SK-N-SH (cell line): ENCODE measurements around the gene UBL4B. TPM values are rescaled to one million over a fixed set of nuclear protein-coding genes. Genes with fewer than 3 reads are reported as not detected.

ENCODE experiments used
- CTCF ChIA-PET: fragments of 300-600, 350-600 bp; formaldehyde crosslinking; extraction: SDS; loops from one replicate; lab custom pipeline; 2021; lab: Yijun Ruan, JAX
- POLR2A ChIA-PET: fragments of 350-600 bp; sonication (Branson Sonifier 250); formaldehyde crosslinking; extraction: SDS; loops from one replicate; lab custom pipeline; 2020; ENCODE audit warnings: antibody characterized with exemption, inconsistent platforms; lab: Yijun Ruan, JAX
- DNase-seq: peaks from one replicate; pipeline ENCODE4 v3.0.0; 2012
- H2AFZ ChIP-seq: fragments of 200-600 bp; sonication (generic); 2 replicates; pipeline ENCODE4 v1.8.1; 2016; ENCODE audit warnings: antibody characterized with exemption, mild to moderate bottlenecking, low read depth
- H3F3A ChIP-seq: fragments of 200-600 bp; sonication (generic); replicated peaks from 2 replicates; pipeline ENCODE3; 2016; ENCODE audit warnings: antibody characterized with exemption, mild to moderate bottlenecking; ENCODE audit not compliant: insufficient read depth
- H3K27ac ChIP-seq, 2 experiments: fragments of 200-500 bp in 1 of 2; fragments of 200-600 bp in 1 of 2; sonication (Bioruptor generic) in 1 of 2; sonication (generic), shearing (Covaris generic) in 1 of 2; 2 replicates each; pipeline versions ENCODE4 v1.5.1 to v1.6.1; 2014 to 2016; ENCODE audit warnings: low read depth in 2 of 2, inconsistent platforms in 1 of 2, low read length in 1 of 2, mild to moderate bottlenecking in 1 of 2, mixed read lengths in 1 of 2
- H3K27me3 ChIP-seq: fragments of 200-600 bp; sonication (generic), shearing (Covaris generic); 2 replicates; pipeline ENCODE4 v1.6.1; 2016; ENCODE audit warnings: mixed run types; ENCODE audit not compliant: insufficient read depth
- H3K36me3 ChIP-seq, 2 experiments: fragments of 200-500 bp in 1 of 2; fragments of 200-600 bp in 1 of 2; sonication (Bioruptor generic) in 1 of 2; sonication (generic) in 1 of 2; replicated peaks in 1 of 2; 2 replicates each; pipeline versions ENCODE3 to v1.5.1; 2014 to 2016; ENCODE audit warnings: low read length in 1 of 2, mild to moderate bottlenecking in 1 of 2; ENCODE audit not compliant: insufficient read depth in 2 of 2, control insufficient read depth in 1 of 2
- H3K4me1 ChIP-seq, 2 experiments: fragments of 200-500 bp in 1 of 2; fragments of 200-600 bp in 1 of 2; sonication (Bioruptor generic) in 1 of 2; sonication (generic), shearing (Covaris generic) in 1 of 2; 2 replicates each; pipeline versions ENCODE4 v1.5.1 to v1.6.1; 2014 to 2016; ENCODE audit warnings: low read depth in 1 of 2, low read length in 1 of 2, mixed run types in 1 of 2; ENCODE audit not compliant: insufficient read depth in 2 of 2, control insufficient read depth in 1 of 2
- H3K4me2 ChIP-seq: fragments of 200-600 bp; sonication (generic), shearing (Covaris generic); 2 replicates; pipeline ENCODE4 v1.6.1; 2017; ENCODE audit warnings: mixed run types
- H3K4me3 ChIP-seq, 2 experiments: fragments of 200-500 bp in 1 of 2; fragments of 200-600 bp in 1 of 2; sonication (Bioruptor generic) in 1 of 2; sonication (generic), shearing (Covaris generic) in 1 of 2; 2 replicates each; pipeline versions ENCODE4 v1.5.1 to v1.8.1; 2014 to 2016; ENCODE audit warnings: low read depth in 2 of 2, inconsistent platforms in 1 of 2, low read length in 1 of 2, mild to moderate bottlenecking in 1 of 2, mixed read lengths in 1 of 2, moderate library complexity in 1 of 2
- H3K79me2 ChIP-seq: fragments of 200-600 bp; sonication (generic); 2 replicates; pipeline ENCODE4 v1.8.1; 2017; ENCODE audit warnings: mild to moderate bottlenecking; ENCODE audit not compliant: insufficient read depth
- H3K9ac ChIP-seq: fragments of 200-600 bp; sonication (generic); 2 replicates; pipeline ENCODE4 v1.6.1; 2017; ENCODE audit warnings: mixed run types
- H3K9me2 ChIP-seq: fragments of 200-600 bp; sonication (generic); 2 replicates; pipeline ENCODE4 v1.6.1; 2017; ENCODE audit warnings: mixed run types
- H3K9me3 ChIP-seq: fragments of 200-600 bp; sonication (generic); 2 replicates; pipeline ENCODE4 v1.6.1; 2017; ENCODE audit warnings: mixed run types, mild to moderate bottlenecking, moderate library complexity
- H4K20me1 ChIP-seq: fragments of 200-600 bp; sonication (generic); 2 replicates; pipeline ENCODE4 v1.6.1; 2017; ENCODE audit warnings: mild to moderate bottlenecking, mixed run types; ENCODE audit not compliant: insufficient read depth
- EP300 ChIP-seq, 2 experiments: IDR thresholded peaks; 2 replicates each; pipeline versions ENCODE4 v1.4.0 to v1.6.1; 2012; ENCODE audit warnings: borderline replicate concordance in 1 of 2, low read depth in 1 of 2, low read length in 1 of 2
- FOSL2 ChIP-seq: IDR thresholded peaks from 2 replicates; pipeline ENCODE4 v1.4.0; 2012; ENCODE audit warnings: low read depth, mild to moderate bottlenecking, moderate library complexity, borderline replicate concordance
- FOXJ3 ChIP-seq: sonication (generic); formaldehyde crosslinking; IDR thresholded peaks from 2 replicates; pipeline ENCODE4 v1.5.1; 2020; ENCODE audit warnings: mild to moderate bottlenecking, missing genetic modification reagents
- FOXM1 ChIP-seq: IDR thresholded peaks from 2 replicates; pipeline ENCODE4 v1.4.0; 2012; ENCODE audit warnings: low read depth, mild to moderate bottlenecking
- GABPA ChIP-seq: IDR thresholded peaks from 2 replicates; pipeline ENCODE4 v1.4.0; 2012; ENCODE audit warnings: low read depth, mild to moderate bottlenecking
- JUND ChIP-seq: IDR thresholded peaks from 2 replicates; pipeline ENCODE4 v1.4.0; 2012
- RAD21 ChIP-seq: IDR thresholded peaks from 2 replicates; pipeline ENCODE4 v1.6.1; 2012; ENCODE audit warnings: mild to moderate bottlenecking, low read length
- RCOR1 ChIP-seq: fragments of 150-350 bp; IDR thresholded peaks from 2 replicates; pipeline ENCODE4 v1.6.1; 2017; ENCODE audit warnings: antibody characterized with exemption, low read length
- RFX5 ChIP-seq: IDR thresholded peaks from 2 replicates; pipeline ENCODE4 v1.6.1; 2012; ENCODE audit warnings: mild to moderate bottlenecking, improper control_type of control experiment, low read length
- RXRA ChIP-seq: IDR thresholded peaks from 2 replicates; pipeline ENCODE4 v1.4.0; 2012; ENCODE audit warnings: low read depth, mild to moderate bottlenecking, borderline replicate concordance
- SIN3A ChIP-seq: IDR thresholded peaks from 2 replicates; pipeline ENCODE4 v1.6.1; 2012; ENCODE audit warnings: low read depth, mild to moderate bottlenecking, low read length, moderate library complexity, borderline replicate concordance
- TAF1 ChIP-seq: IDR thresholded peaks from 2 replicates; pipeline ENCODE4 v1.6.1; 2012; ENCODE audit warnings: low read depth, mild to moderate bottlenecking, low read length, moderate library complexity, borderline replicate concordance
- WGBS: methylation state at CpG from one replicate; pipeline ENCODE4 v1.1.6; 2017; ENCODE audit warnings: low lambda C conversion rate; 5-methylcytosine and 5-hydroxymethylcytosine counted together
- polyA plus RNA-seq, 3 experiments: library from polyadenylated mRNA; depleted of rRNA; stranded (reverse); fragments of >200 nt; gene quantifications; 2 replicates each; pipeline ENCODE4 v1.2.3, GENCODE V29; 2012
- TF ChIP-seq, protein P1 (sequence below): IDR thresholded peaks from 2 replicates; pipeline ENCODE4; 2012
- TF ChIP-seq, protein P2 (sequence below): IDR thresholded peaks from 2 replicates; pipeline ENCODE4 v1.4.0; 2012; ENCODE audit warnings: low read depth, borderline replicate concordance
- TF ChIP-seq, protein P3 (sequence below): fragments of 150-350 bp; IDR thresholded peaks from 2 replicates; pipeline ENCODE4 v1.6.1; 2016; ENCODE audit warnings: mild to moderate bottlenecking, low read depth, low read length
- TF ChIP-seq, protein P4 (sequence below): IDR thresholded peaks from 2 replicates; pipeline ENCODE4 v1.4.0; 2012; ENCODE audit warnings: low read depth, borderline replicate concordance
- TF ChIP-seq, protein P5 (sequence below): IDR thresholded peaks from 2 replicates; pipeline ENCODE4 v1.6.1; 2012; ENCODE audit warnings: mild to moderate bottlenecking, low read depth, low read length, moderate library complexity

UBL4B gene
- polyA plus RNA-seq, 1 of the 3 experiments (the other 2 are of a cell fraction) = not detected

DNA sequence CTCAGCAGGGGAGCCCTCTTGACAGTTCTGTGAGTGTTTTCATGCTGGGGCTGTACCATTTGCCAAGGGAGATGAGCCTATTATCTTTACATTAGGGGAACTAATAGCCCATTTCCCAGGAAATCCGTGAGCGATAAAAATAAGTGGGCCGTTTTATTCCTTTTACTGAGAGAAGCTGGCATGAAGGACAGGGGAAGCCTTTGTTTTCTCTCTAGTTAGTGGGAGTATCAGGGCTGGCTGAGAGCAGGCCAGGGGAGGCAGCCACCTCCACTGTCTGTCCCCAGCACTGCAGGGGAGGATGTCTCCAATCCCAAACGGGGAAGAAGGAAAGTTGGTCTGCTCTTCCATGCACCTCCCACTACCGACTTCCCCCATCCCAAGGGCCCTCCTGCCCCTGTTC, 2.5 kb downstream of the UBL4B start:
- Histone ChIP-seq H3K4me1 (peaks cover 0 to 31% of the 10 kb centered on the region in 2 experiments; a peak in 1 of 4 replicates), H3F3A (no peaks in the 10 kb centered on the region), H3K79me2 (no peaks in the 10 kb centered on the region), H3K27ac (no peak overlapping the region), H3K4me2 (no peak overlapping the region), H3K36me3 (no peaks in the 10 kb centered on the region), H2AFZ (no peak overlapping the region), H4K20me1 (no peaks in the 10 kb centered on the region), H3K27me3 (peaks cover 8% of the 10 kb centered on the region; the same call in 1 of the 2 replicates), H3K9me2 (no peaks in the 10 kb centered on the region), H3K9me3 (no peaks in the 10 kb centered on the region), H3K4me3 (no peak overlapping the region), H3K9ac (no peak overlapping the region)
- TF ChIP-seq, protein P1, sequence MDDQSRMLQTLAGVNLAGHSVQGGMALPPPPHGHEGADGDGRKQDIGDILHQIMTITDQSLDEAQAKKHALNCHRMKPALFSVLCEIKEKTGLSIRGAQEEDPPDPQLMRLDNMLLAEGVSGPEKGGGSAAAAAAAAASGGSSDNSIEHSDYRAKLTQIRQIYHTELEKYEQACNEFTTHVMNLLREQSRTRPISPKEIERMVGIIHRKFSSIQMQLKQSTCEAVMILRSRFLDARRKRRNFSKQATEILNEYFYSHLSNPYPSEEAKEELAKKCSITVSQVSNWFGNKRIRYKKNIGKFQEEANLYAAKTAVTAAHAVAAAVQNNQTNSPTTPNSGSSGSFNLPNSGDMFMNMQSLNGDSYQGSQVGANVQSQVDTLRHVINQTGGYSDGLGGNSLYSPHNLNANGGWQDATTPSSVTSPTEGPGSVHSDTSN = no peak
- no peak for TF ChIP-seq FOSL2
- TF ChIP-seq EP300 (IDR thresholded peaks at IDR 0.05; ENCODE audit: borderline replicate concordance in 1 of 2, low read depth in 1 of 2, low read length in 1 of 2) = no peak
- TF ChIP-seq SIN3A = no peak
- no peak for DNase-seq
- WGBS = 77% methylated on average over 5 of the region's 5 CpGs
- ChIA-PET POLR2A (interaction anchor here (1.2 kb wide), 1 partner anchor 57 kb away, joined by 3 read pairs; no protein-coding TSS in a partner anchor), CTCF (interaction anchor here (0.6 to 51.7 kb wide), 8 partner anchors 9 to 208 kb away, joined by 3 to 1768 read pairs (median 6); partner anchors contain the start of gene STRIP1)

DNA sequence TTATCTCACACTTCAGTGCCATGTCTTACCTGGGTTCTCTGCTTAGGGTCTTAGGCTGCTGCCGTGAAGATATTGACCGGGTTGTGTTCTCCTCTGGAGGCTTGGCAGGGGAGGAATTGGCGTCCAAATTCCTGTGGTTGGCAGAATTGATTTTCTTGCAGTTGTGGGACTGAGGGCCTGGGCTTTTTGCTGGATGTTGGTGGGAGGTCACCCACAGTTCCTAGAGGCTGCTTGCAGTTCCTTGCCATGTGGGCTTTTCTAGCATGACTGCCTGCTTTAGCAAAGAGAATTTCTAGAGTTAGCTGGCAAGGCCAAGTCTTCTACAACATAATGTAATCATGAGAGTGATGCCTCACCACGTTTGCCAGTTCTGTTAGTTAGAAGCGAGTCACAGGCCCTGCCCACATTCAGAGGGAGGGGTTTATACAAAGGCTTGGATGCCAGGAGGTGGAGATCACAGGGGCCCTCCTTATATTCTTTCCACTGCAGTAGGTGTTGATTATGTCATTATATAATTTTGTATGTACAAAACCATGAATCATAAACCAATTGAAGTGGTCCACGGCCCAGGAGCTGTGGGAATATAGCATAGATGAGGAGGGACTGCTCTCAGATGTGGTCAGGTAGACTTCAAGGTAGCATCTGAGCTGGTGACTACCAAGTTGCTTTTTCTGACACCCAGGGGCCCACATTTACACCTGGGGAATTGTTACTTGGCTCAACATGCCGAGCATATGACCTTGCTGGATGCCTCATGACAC, 6.6 kb downstream of the UBL4B start:
- no peaks in the 10 kb centered on the region for H4K20me1 ChIP-seq
- no peak overlapping the region for H3K9ac ChIP-seq
- H3K27ac ChIP-seq = no peak overlapping the region
- no peaks in the 10 kb centered on the region; the same call in 1 of the 2 replicates for H3K27me3 ChIP-seq
- H3K4me3 ChIP-seq = no peak overlapping the region
- H3K4me2 ChIP-seq = no peak overlapping the region
- no peaks in the 10 kb centered on the region for H3K9me3 ChIP-seq
- no peak overlapping the region for H2AFZ ChIP-seq
- peaks cover 0 to 6% of the 10 kb centered on the region in 2 experiments; a peak in 1 of 4 replicates for H3K4me1 ChIP-seq
- ChIA-PET CTCF (interaction anchor here (1.0 to 51.7 kb wide), 4 partner anchors 13 to 70 kb away, joined by 5 to 1768 read pairs (median 32); partner anchors contain the start of gene STRIP1), POLR2A (no interaction called here)
- WGBS = 55% methylated on average over 7 of the region's 7 CpGs
- no peaks in the 10 kb centered on the region for H3K79me2 ChIP-seq
- H3K9me2 ChIP-seq = no peaks in the 10 kb centered on the region
- H3K36me3 ChIP-seq = no peaks in the 10 kb centered on the region
- no peaks in the 10 kb centered on the region for H3F3A ChIP-seq
- DNase-seq = no peak
- TF ChIP-seq FOXM1 (no peak), TAF1 (no peak), RCOR1 (no peak), GABPA (no peak), FOSL2 (no peak), RFX5 (no peak), RXRA (no peak), RAD21 (no peak), JUND (no peak), SIN3A (no peak), FOXJ3 (no peak)
- TF ChIP-seq, protein P2, sequence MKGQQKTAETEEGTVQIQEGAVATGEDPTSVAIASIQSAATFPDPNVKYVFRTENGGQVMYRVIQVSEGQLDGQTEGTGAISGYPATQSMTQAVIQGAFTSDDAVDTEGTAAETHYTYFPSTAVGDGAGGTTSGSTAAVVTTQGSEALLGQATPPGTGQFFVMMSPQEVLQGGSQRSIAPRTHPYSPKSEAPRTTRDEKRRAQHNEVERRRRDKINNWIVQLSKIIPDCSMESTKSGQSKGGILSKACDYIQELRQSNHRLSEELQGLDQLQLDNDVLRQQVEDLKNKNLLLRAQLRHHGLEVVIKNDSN = no peak
- TF ChIP-seq, protein P3, sequence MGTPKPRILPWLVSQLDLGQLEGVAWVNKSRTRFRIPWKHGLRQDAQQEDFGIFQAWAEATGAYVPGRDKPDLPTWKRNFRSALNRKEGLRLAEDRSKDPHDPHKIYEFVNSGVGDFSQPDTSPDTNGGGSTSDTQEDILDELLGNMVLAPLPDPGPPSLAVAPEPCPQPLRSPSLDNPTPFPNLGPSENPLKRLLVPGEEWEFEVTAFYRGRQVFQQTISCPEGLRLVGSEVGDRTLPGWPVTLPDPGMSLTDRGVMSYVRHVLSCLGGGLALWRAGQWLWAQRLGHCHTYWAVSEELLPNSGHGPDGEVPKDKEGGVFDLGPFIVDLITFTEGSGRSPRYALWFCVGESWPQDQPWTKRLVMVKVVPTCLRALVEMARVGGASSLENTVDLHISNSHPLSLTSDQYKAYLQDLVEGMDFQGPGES = no peak
- TF ChIP-seq, protein P4, sequence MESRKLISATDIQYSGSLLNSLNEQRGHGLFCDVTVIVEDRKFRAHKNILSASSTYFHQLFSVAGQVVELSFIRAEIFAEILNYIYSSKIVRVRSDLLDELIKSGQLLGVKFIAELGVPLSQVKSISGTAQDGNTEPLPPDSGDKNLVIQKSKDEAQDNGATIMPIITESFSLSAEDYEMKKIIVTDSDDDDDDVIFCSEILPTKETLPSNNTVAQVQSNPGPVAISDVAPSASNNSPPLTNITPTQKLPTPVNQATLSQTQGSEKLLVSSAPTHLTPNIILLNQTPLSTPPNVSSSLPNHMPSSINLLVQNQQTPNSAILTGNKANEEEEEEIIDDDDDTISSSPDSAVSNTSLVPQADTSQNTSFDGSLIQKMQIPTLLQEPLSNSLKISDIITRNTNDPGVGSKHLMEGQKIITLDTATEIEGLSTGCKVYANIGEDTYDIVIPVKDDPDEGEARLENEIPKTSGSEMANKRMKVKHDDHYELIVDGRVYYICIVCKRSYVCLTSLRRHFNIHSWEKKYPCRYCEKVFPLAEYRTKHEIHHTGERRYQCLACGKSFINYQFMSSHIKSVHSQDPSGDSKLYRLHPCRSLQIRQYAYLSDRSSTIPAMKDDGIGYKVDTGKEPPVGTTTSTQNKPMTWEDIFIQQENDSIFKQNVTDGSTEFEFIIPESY = no peak
- TF ChIP-seq, protein P5, sequence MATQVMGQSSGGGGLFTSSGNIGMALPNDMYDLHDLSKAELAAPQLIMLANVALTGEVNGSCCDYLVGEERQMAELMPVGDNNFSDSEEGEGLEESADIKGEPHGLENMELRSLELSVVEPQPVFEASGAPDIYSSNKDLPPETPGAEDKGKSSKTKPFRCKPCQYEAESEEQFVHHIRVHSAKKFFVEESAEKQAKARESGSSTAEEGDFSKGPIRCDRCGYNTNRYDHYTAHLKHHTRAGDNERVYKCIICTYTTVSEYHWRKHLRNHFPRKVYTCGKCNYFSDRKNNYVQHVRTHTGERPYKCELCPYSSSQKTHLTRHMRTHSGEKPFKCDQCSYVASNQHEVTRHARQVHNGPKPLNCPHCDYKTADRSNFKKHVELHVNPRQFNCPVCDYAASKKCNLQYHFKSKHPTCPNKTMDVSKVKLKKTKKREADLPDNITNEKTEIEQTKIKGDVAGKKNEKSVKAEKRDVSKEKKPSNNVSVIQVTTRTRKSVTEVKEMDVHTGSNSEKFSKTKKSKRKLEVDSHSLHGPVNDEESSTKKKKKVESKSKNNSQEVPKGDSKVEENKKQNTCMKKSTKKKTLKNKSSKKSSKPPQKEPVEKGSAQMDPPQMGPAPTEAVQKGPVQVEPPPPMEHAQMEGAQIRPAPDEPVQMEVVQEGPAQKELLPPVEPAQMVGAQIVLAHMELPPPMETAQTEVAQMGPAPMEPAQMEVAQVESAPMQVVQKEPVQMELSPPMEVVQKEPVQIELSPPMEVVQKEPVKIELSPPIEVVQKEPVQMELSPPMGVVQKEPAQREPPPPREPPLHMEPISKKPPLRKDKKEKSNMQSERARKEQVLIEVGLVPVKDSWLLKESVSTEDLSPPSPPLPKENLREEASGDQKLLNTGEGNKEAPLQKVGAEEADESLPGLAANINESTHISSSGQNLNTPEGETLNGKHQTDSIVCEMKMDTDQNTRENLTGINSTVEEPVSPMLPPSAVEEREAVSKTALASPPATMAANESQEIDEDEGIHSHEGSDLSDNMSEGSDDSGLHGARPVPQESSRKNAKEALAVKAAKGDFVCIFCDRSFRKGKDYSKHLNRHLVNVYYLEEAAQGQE = no peak
